Endothelial cell (in vitro differentiated cells): ENCODE results near the gene GSPT2. TPM values are rescaled to one million over a fixed set of nuclear protein-coding genes. Genes with fewer than 3 reads are reported as not detected.

Experiments
- DNase-seq: peaks from one replicate; pipeline ENCODE4 v3.0.0; 2021; ENCODE audit warnings: low spot score
- H3K27ac Mint-ChIP-seq: one replicate; pipeline ENCODE4 v1.8.0; 2021; ENCODE audit warnings: mixed read lengths, inconsistent platforms; ENCODE audit not compliant: unreplicated experiment
- H3K27me3 Mint-ChIP-seq: one replicate; pipeline ENCODE4 v1.8.0; 2021; ENCODE audit warnings: mild to moderate bottlenecking, moderate library complexity, mixed read lengths, inconsistent platforms; ENCODE audit not compliant: unreplicated experiment
- H3K36me3 Mint-ChIP-seq: one replicate; pipeline ENCODE4 v1.8.0; 2021; ENCODE audit warnings: mild to moderate bottlenecking, low read depth, mixed read lengths, inconsistent platforms; ENCODE audit not compliant: unreplicated experiment
- H3K4me1 Mint-ChIP-seq: one replicate; pipeline ENCODE4 v1.8.0; 2021; ENCODE audit warnings: mild to moderate bottlenecking, mixed read lengths, inconsistent platforms; ENCODE audit not compliant: unreplicated experiment
- H3K4me3 Mint-ChIP-seq: one replicate; pipeline ENCODE4 v1.8.0; 2021; ENCODE audit warnings: mild to moderate bottlenecking, mixed read lengths, inconsistent platforms; ENCODE audit not compliant: unreplicated experiment
- H3K9me3 Mint-ChIP-seq: one replicate; pipeline ENCODE4 v1.8.0; 2021; ENCODE audit warnings: mixed read lengths, inconsistent platforms; ENCODE audit not compliant: unreplicated experiment
- CTCF ChIP-seq: fragments of 200-600 bp; sonication (generic); IDR thresholded peaks from one replicate; pipeline ENCODE4 v1.5.0; 2021; ENCODE audit warnings: antibody characterized with exemption; ENCODE audit not compliant: unreplicated experiment
- total RNA-seq: library from RNA; stranded (reverse); fragmentation: NEBNext Ultra II Directional; extraction: Animal tissue kit (Norgen Biotek cat#: 25700); gene quantifications from one replicate; pipeline ENCODE4 v1.2.1, GENCODE V29; 2021; ENCODE audit not compliant: unreplicated experiment

The GSPT2 gene
- total RNA-seq, 1 donor from 2014 or later, result 16.4 TPM

GRCh38 chrX:51728202-51728601, 15.0 kb upstream of the GSPT2 start:
- Mint-ChIP-seq H3K27ac (no peak overlapping the region), H3K4me1 (no peaks in the 10 kb centered on the region), H3K9me3 (no peaks in the 10 kb centered on the region), H3K4me3 (no peak overlapping the region), H3K27me3 (no peaks in the 10 kb centered on the region), H3K36me3 (no peaks in the 10 kb centered on the region)
- DNase-seq, result no peak
- no peak for TF ChIP-seq CTCF

- DNase-seq, result no peak
- no peaks in the 10 kb centered on the region for H3K36me3 Mint-ChIP-seq
- no peak overlapping the region for H3K4me3 Mint-ChIP-seq
- H3K9me3 Mint-ChIP-seq, result no peaks in the 10 kb centered on the region
- H3K4me1 Mint-ChIP-seq, result no peaks in the 10 kb centered on the region
- H3K27me3 Mint-ChIP-seq, result peaks cover 4% of the 10 kb centered on the region
- no peak for TF ChIP-seq CTCF
- no peak overlapping the region for H3K27ac Mint-ChIP-seq
These were observed 6.2 kb upstream of the GSPT2 start for GRCh38 chrX:51737091-51737490.

- peaks cover 5% of the 10 kb centered on the region for H3K36me3 Mint-ChIP-seq
- DNase-seq, result no peak
- TF ChIP-seq CTCF, result no peak
- H3K27me3 Mint-ChIP-seq, result peaks cover 2% of the 10 kb centered on the region
- H3K27ac Mint-ChIP-seq, result no peak overlapping the region
- H3K9me3 Mint-ChIP-seq, result no peaks in the 10 kb centered on the region
- peaks cover 16% of the 10 kb centered on the region for H3K4me1 Mint-ChIP-seq
- H3K4me3 Mint-ChIP-seq, result no peak overlapping the region
These were observed 656 bp upstream of the GSPT2 start for GRCh38 chrX:51742586-51742985.

GRCh38 chrX:51747671-51748070, 4.4 kb downstream of the GSPT2 start:
- TF ChIP-seq CTCF, result no peak
- Mint-ChIP-seq H3K4me3 (no peak overlapping the region), H3K27ac (no peak overlapping the region), H3K27me3 (no peaks in the 10 kb centered on the region), H3K9me3 (no peaks in the 10 kb centered on the region), H3K36me3 (peaks cover 5% of the 10 kb centered on the region), H3K4me1 (peaks cover 19% of the 10 kb centered on the region)
- DNase-seq, result no peak

GRCh38 chrX:51759055-51759839, 16.0 kb downstream of the GSPT2 start:
- no peaks in the 10 kb centered on the region for H3K27me3 Mint-ChIP-seq
- no peak for DNase-seq
- no peak overlapping the region for H3K4me3 Mint-ChIP-seq
- H3K27ac Mint-ChIP-seq, result no peak overlapping the region
- no peaks in the 10 kb centered on the region for H3K9me3 Mint-ChIP-seq
- no peaks in the 10 kb centered on the region for H3K4me1 Mint-ChIP-seq
- TF ChIP-seq CTCF, result no peak
- H3K36me3 Mint-ChIP-seq, result no peaks in the 10 kb centered on the region
